HEK293T (cell line): Measurements from ENCODE around the gene HTR1E.

ENCODE experiments used
- BHLHE40 ChIP-seq: fragments of 450-650 bp; IDR thresholded peaks from 2 replicates; pipeline ENCODE4 v1.6.1; 2016; ENCODE audit warnings: mild to moderate bottlenecking, moderate library complexity, borderline replicate concordance
- ELF4 ChIP-seq: fragments of 450-650 bp; IDR thresholded peaks from 2 replicates; pipeline ENCODE4 v1.6.1; 2017; ENCODE audit warnings: antibody characterized with exemption
- FOXA1 ChIP-seq: fragments of 450-650 bp; IDR thresholded peaks from 2 replicates; pipeline ENCODE4 v1.6.1; 2016; ENCODE audit warnings: mild to moderate bottlenecking
- FOXK2 ChIP-seq: fragments of 450-650 bp; IDR thresholded peaks from 2 replicates; pipeline ENCODE4 v1.6.1; 2016; ENCODE audit warnings: mild to moderate bottlenecking
- FOXM1 ChIP-seq: fragments of 450-650 bp; IDR thresholded peaks from 2 replicates; pipeline ENCODE4 v1.6.1; 2017; ENCODE audit warnings: mild to moderate bottlenecking, borderline replicate concordance
- HDGF ChIP-seq: fragments of 450-650 bp; IDR thresholded peaks from 2 replicates; pipeline ENCODE4 v1.6.1; 2017; ENCODE audit warnings: antibody characterized with exemption, borderline replicate concordance
- TARDBP ChIP-seq: fragments of 450-650 bp; IDR thresholded peaks from 2 replicates; pipeline ENCODE4 v1.6.1; 2016

DNA sequence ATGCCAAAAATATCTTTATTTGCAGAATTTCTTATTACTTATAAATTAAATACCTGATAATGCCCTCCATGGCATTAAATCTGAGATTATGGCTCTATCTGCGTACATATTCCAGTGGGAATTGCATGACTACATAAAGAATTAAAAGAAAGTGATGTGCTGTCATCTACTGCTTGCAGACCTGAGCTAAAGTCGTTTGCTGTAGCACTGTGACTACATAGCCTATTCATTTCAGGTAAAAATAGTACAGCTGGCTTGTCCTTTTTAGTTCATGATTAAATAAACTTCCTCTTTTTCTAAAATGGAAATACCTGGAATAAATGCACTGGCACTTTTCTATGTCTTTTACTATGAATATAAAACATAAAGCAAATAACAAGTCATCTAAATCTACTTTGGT lies 79.4 kb downstream of the HTR1E start:
- TF ChIP-seq TARDBP (no peak), FOXA1 (no peak), HDGF (no peak), BHLHE40 (no peak), FOXM1 (no peak), FOXK2 (no peak), ELF4 (no peak)
